ENCODE data around the gene ABCA7. TPM values are rescaled to one million over a fixed set of nuclear protein-coding genes. Genes with fewer than 3 reads are reported as not detected.

The ABCA7 gene
- total RNA-seq, 2 experiments from 2014 or later, result 75.9 to 87.5 TPM

Other genes starting within 250 kb of the ABCA7 start
- gene PTBP1, start 242.7 kb upstream of the ABCA7 start, total RNA-seq, result 100 to 1,000 TPM; 487 to 536 TPM
- not detected for gene PLPPR3, start 218.2 kb upstream of the ABCA7 start, total RNA-seq
- not detected for gene AZU1, start 212.3 kb upstream of the ABCA7 start, total RNA-seq
- gene PRTN3, start 199.1 kb upstream of the ABCA7 start, total RNA-seq, result not detected
- gene ELANE, start 187.8 kb upstream of the ABCA7 start, total RNA-seq, result not detected
- 1 to 10 TPM; 1.5 to 1.6 TPM for gene CFD, start 180.4 kb upstream of the ABCA7 start, total RNA-seq
- gene MED16, start 146.9 kb upstream of the ABCA7 start, total RNA-seq, result 10 to 100 TPM; 72.5 to 88.1 TPM
- not detected for gene RNU6-9, start 146.6 kb upstream of the ABCA7 start, total RNA-seq
- gene R3HDM4, start 126.9 kb upstream of the ABCA7 start, total RNA-seq, result 100 to 1,000 TPM; 120 to 121 TPM
- 1 to 10 TPM in 1 of 2 experiments, under 1 TPM in 1; 0.72 to 1.1 TPM for gene KISS1R, start 122.8 kb upstream of the ABCA7 start, total RNA-seq
- 10 to 100 TPM; 25.8 to 28.4 TPM for gene ARID3A, start 114.1 kb upstream of the ABCA7 start, total RNA-seq
- 10 to 100 TPM; 39.2 to 49.2 TPM for gene WDR18, start 55.8 kb upstream of the ABCA7 start, total RNA-seq
- not detected for gene GRIN3B, start 39.7 kb upstream of the ABCA7 start, total RNA-seq
- gene TMEM259, start 19.0 kb upstream of the ABCA7 start, total RNA-seq, result 100 to 1,000 TPM; 183 to 195 TPM
- gene RNU6-2, start 18.6 kb upstream of the ABCA7 start, total RNA-seq, result not detected
- 100 to 1,000 TPM; 558 to 580 TPM for gene CNN2, start 13.5 kb upstream of the ABCA7 start, total RNA-seq
- gene ARHGAP45, start 27.1 kb downstream of the ABCA7 start, total RNA-seq, result 100 to 1,000 TPM; 487 to 570 TPM
- gene POLR2E, start 55.3 kb downstream of the ABCA7 start, total RNA-seq, result 100 to 1,000 TPM; 120 to 133 TPM
- 100 to 1,000 TPM; 106 to 114 TPM for gene GPX4, start 63.9 kb downstream of the ABCA7 start, total RNA-seq
- gene SBNO2, start 134.2 kb downstream of the ABCA7 start, total RNA-seq, result 10 to 100 TPM; 84.7 to 91.7 TPM
- 10 to 100 TPM; 71.7 to 82.0 TPM for gene STK11, start 165.7 kb downstream of the ABCA7 start, total RNA-seq
- gene CBARP, start 197.9 kb downstream of the ABCA7 start, total RNA-seq, result not detected
- 100 to 1,000 TPM; 151 to 166 TPM for gene ATP5F1D, start 201.6 kb downstream of the ABCA7 start, total RNA-seq
- gene MIDN, start 208.5 kb downstream of the ABCA7 start, total RNA-seq, result 10 to 100 TPM; 58.0 to 65.7 TPM
- gene CIRBP, start 229.2 kb downstream of the ABCA7 start, total RNA-seq, result 100 to 1,000 TPM; 169 to 224 TPM
- 10 to 100 TPM; 47.8 to 51.5 TPM for gene FAM174C, start 235.4 kb downstream of the ABCA7 start, total RNA-seq
- not detected for gene EFNA2, start 245.8 kb downstream of the ABCA7 start, total RNA-seq